ENCODE measurements around the gene KREMEN1.

- TF ChIP-seq, protein P1, sequence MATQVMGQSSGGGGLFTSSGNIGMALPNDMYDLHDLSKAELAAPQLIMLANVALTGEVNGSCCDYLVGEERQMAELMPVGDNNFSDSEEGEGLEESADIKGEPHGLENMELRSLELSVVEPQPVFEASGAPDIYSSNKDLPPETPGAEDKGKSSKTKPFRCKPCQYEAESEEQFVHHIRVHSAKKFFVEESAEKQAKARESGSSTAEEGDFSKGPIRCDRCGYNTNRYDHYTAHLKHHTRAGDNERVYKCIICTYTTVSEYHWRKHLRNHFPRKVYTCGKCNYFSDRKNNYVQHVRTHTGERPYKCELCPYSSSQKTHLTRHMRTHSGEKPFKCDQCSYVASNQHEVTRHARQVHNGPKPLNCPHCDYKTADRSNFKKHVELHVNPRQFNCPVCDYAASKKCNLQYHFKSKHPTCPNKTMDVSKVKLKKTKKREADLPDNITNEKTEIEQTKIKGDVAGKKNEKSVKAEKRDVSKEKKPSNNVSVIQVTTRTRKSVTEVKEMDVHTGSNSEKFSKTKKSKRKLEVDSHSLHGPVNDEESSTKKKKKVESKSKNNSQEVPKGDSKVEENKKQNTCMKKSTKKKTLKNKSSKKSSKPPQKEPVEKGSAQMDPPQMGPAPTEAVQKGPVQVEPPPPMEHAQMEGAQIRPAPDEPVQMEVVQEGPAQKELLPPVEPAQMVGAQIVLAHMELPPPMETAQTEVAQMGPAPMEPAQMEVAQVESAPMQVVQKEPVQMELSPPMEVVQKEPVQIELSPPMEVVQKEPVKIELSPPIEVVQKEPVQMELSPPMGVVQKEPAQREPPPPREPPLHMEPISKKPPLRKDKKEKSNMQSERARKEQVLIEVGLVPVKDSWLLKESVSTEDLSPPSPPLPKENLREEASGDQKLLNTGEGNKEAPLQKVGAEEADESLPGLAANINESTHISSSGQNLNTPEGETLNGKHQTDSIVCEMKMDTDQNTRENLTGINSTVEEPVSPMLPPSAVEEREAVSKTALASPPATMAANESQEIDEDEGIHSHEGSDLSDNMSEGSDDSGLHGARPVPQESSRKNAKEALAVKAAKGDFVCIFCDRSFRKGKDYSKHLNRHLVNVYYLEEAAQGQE (IDR thresholded peaks at IDR 0.05; ENCODE audit: low read depth, low read length): no peak
- TF ChIP-seq, protein P2, sequence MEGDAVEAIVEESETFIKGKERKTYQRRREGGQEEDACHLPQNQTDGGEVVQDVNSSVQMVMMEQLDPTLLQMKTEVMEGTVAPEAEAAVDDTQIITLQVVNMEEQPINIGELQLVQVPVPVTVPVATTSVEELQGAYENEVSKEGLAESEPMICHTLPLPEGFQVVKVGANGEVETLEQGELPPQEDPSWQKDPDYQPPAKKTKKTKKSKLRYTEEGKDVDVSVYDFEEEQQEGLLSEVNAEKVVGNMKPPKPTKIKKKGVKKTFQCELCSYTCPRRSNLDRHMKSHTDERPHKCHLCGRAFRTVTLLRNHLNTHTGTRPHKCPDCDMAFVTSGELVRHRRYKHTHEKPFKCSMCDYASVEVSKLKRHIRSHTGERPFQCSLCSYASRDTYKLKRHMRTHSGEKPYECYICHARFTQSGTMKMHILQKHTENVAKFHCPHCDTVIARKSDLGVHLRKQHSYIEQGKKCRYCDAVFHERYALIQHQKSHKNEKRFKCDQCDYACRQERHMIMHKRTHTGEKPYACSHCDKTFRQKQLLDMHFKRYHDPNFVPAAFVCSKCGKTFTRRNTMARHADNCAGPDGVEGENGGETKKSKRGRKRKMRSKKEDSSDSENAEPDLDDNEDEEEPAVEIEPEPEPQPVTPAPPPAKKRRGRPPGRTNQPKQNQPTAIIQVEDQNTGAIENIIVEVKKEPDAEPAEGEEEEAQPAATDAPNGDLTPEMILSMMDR (IDR thresholded peaks at IDR 0.05): no peak
- TF ChIP-seq, protein P3, sequence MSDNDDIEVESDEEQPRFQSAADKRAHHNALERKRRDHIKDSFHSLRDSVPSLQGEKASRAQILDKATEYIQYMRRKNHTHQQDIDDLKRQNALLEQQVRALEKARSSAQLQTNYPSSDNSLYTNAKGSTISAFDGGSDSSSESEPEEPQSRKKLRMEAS (IDR thresholded peaks at IDR 0.05; ENCODE audit: low read depth): no peak
These were observed 115.0 kb downstream of the KREMEN1 start for GRCh38 chr22:29187831-29188230.
